K562 (cell line): Measurements from ENCODE around the gene CDHR2. TPM values are rescaled to one million over a fixed set of nuclear protein-coding genes. Genes with fewer than 3 reads are reported as not detected.

ENCODE experiments used
- AFF4 ChIP-seq: sonication (generic); formaldehyde crosslinking; IDR thresholded peaks from 2 replicates; pipeline ENCODE4 v1.8.0; 2023; ENCODE audit warnings: mild to moderate bottlenecking, missing genetic modification reagents
- ATF3 ChIP-seq, 2 experiments: fragments of 450-650 bp in 1 of 2; sonication (generic) in 1 of 2; formaldehyde crosslinking in 1 of 2; IDR thresholded peaks in 1 of 2; conservative IDR thresholded peaks in 1 of 2; 2 replicates each; pipeline versions ENCODE4 v1.6.1 to v1.8.1; 2016 to 2023; ENCODE audit warnings: mild to moderate bottlenecking in 2 of 2, moderate library complexity in 2 of 2, inconsistent platforms in 1 of 2, missing genetic modification reagents in 1 of 2
- BDP1 ChIP-seq: IDR thresholded peaks from 3 replicates; pipeline ENCODE4 v1.6.1; 2011; ENCODE audit not compliant: insufficient read length, insufficient read depth
- BRCA1 ChIP-seq, 2 experiments: fragments of 450-650 bp in 1 of 2; sonication (generic) in 1 of 2; formaldehyde crosslinking in 1 of 2; IDR thresholded peaks; 2 replicates each; pipeline versions ENCODE4 v1.5.0 to v1.6.1; 2017 to 2020; ENCODE audit warnings: mild to moderate bottlenecking in 1 of 2, missing genetic modification reagents in 1 of 2
- BRD4 ChIP-seq: fragments of 200-600 bp; sonication (generic); IDR thresholded peaks from 2 replicates; pipeline ENCODE4 v1.6.1; 2017; ENCODE audit warnings: inconsistent platforms
- CCAR2 ChIP-seq: fragments of 200-400 bp; formaldehyde crosslinking; IDR thresholded peaks from 2 replicates; pipeline ENCODE4 v1.6.1; 2017; ENCODE audit warnings: mild to moderate bottlenecking, low read depth, low read length
- CREM ChIP-seq: IDR thresholded peaks from 2 replicates; pipeline ENCODE4 v1.6.1; 2014; ENCODE audit warnings: antibody characterized with exemption, low read depth
- ELF1 ChIP-seq: fragments of 200-800 bp; sonication (Bioruptor generic); IDR thresholded peaks from 2 replicates; pipeline ENCODE4 v1.6.1; 2016; ENCODE audit warnings: missing genetic modification characterization, missing compliant biosample characterization
- HMBOX1 ChIP-seq: sonication (generic); IDR thresholded peaks from 2 replicates; pipeline ENCODE4 v1.6.1; 2016
- IFI16 ChIP-seq: fragments of 250-450 bp; sonication (Bioruptor Pico); IDR thresholded peaks from 2 replicates; pipeline ENCODE4 v2.1.2; 2022; ENCODE audit warnings: mild to moderate bottlenecking, inconsistent platforms
- NCOA1 ChIP-seq: fragments of 450-650 bp; IDR thresholded peaks from 2 replicates; pipeline ENCODE4 v1.6.1; 2016; ENCODE audit warnings: low read depth
- NONO ChIP-seq, 2 experiments: fragments of 200-400 bp in 1 of 2; fragments of 450-650 bp in 1 of 2; formaldehyde crosslinking in 1 of 2; IDR thresholded peaks; 2 replicates each; pipeline ENCODE4 v1.6.1; 2017; ENCODE audit warnings: low read depth in 2 of 2, mild to moderate bottlenecking in 2 of 2, moderate library complexity in 2 of 2, low read length in 1 of 2
- PRDM10 ChIP-seq: fragments of 450-650 bp; IDR thresholded peaks from 2 replicates; pipeline ENCODE4 v1.6.1; 2018; ENCODE audit not compliant: partially characterized antibody
- PRMT5 ChIP-seq: sonication (generic); formaldehyde crosslinking; IDR thresholded peaks from 2 replicates; pipeline ENCODE4 v1.5.0; 2020; ENCODE audit warnings: missing genetic modification reagents
- TAF1 ChIP-seq: IDR thresholded peaks from 2 replicates; pipeline ENCODE4 v1.6.1; 2011; ENCODE audit warnings: mild to moderate bottlenecking, low read length, moderate library complexity; ENCODE audit not compliant: insufficient read depth, control insufficient read depth, severe bottlenecking; ENCODE audit errors: extremely low read depth
- ZNF316 ChIP-seq: fragments of 450-650 bp; IDR thresholded peaks from 2 replicates; pipeline ENCODE4 v1.6.1; 2016
- ZNF696 ChIP-seq: fragments of 250-450 bp; sonication (Bioruptor Pico); conservative IDR thresholded peaks from 2 replicates; pipeline ENCODE4 v1.4.0; 2020; ENCODE audit warnings: mild to moderate bottlenecking, moderate library complexity
- ZNF717 ChIP-seq: fragments of 250-450 bp; sonication (Bioruptor Pico); IDR thresholded peaks from 2 replicates; pipeline ENCODE4 v1.5.0; 2021
- polyA plus RNA-seq, 8 experiments: library from polyadenylated mRNA; depleted of rRNA in 4 of 8; stranded (reverse) in 5 of 8; unstranded in 3 of 8; fragments of >200 nt; fragmentation: Nextera tagmentation in 2 of 8; fragmentation: Illumina TruSeq in 1 of 8; extraction: Ambion mirVana in 2 of 8; extraction: Trizol in 1 of 8; gene quantifications; 2 replicates each; pipeline versions ENCODE4 v1.2.1 to v1.2.3, GENCODE V29; 2011 to 2014; ENCODE audit warnings: inconsistent platforms in 1 of 8, missing spikeins in 1 of 8
- total RNA-seq, 7 experiments: library from RNA; depleted of rRNA in 6 of 7; stranded (reverse); fragments of >200 nt in 6 of 7; fragmentation: Illumina TruSeq in 2 of 7; extraction: Trizol in 2 of 7; gene quantifications; 2 replicates each; pipeline versions ENCODE4 v1.2.1 to v1.2.3, GENCODE V29; 2011 to 2021; ENCODE audit warnings: low replicate concordance in 1 of 7

The CDHR2 gene
- total and polyA plus RNA-seq, 9 of the 15 experiments (the other 6 are each of a cell fraction or from before 2014, with no cell fraction given), result 0.01 to 0.62 (median 0.09) TPM; not detected in 2

- TF ChIP-seq CCAR2, result no peak
- no peak for TF ChIP-seq PRDM10
- TF ChIP-seq TAF1, result no peak
- no peak for TF ChIP-seq IFI16
- no peak for TF ChIP-seq ZNF696 (CRISPR knock-in tag)
- TF ChIP-seq AFF4 (CRISPR knock-in tag), result no peak
- no peak for TF ChIP-seq BRD4
- no peak for TF ChIP-seq ZNF717 (CRISPR knock-in tag)
- TF ChIP-seq NCOA1, result no peak
- no peak for TF ChIP-seq HMBOX1
- no peak for TF ChIP-seq BDP1
- no peak for TF ChIP-seq ATF3 (IDR thresholded peaks at IDR 0.05)
- no peak for TF ChIP-seq ATF3 (CRISPR knock-in tag; conservative IDR thresholded peaks at IDR 0.05)
- TF ChIP-seq ELF1 (tag), result 0 out of 2 replicates have a peak, but pooled peaks have one; percentile 35
- no peak for TF ChIP-seq NONO (IDR thresholded peaks at IDR 0.05; ENCODE audit: low read depth in 2 of 2, low read length in 1 of 2)
- TF ChIP-seq PRMT5, result no peak
- TF ChIP-seq BRCA1 (IDR thresholded peaks at IDR 0.05), result no peak
- no peak for TF ChIP-seq BRCA1 (CRISPR knock-in tag; IDR thresholded peaks at IDR 0.05)
- peak; percentile 59; the same call in 1 of the 2 replicates for TF ChIP-seq CREM
- TF ChIP-seq ZNF316, result no peak
Observed at GRCh38 chr5:176514244-176514950, 34.7 kb upstream of the CDHR2 start (continued).
